ENCODE results near the gene SETD7.
"Not testable (repeated sequence)": the region's sequence is repeated elsewhere in the genome, so short reads cannot be mapped to it uniquely, and the experiment has no call there.

The SETD7 gene

DNA sequence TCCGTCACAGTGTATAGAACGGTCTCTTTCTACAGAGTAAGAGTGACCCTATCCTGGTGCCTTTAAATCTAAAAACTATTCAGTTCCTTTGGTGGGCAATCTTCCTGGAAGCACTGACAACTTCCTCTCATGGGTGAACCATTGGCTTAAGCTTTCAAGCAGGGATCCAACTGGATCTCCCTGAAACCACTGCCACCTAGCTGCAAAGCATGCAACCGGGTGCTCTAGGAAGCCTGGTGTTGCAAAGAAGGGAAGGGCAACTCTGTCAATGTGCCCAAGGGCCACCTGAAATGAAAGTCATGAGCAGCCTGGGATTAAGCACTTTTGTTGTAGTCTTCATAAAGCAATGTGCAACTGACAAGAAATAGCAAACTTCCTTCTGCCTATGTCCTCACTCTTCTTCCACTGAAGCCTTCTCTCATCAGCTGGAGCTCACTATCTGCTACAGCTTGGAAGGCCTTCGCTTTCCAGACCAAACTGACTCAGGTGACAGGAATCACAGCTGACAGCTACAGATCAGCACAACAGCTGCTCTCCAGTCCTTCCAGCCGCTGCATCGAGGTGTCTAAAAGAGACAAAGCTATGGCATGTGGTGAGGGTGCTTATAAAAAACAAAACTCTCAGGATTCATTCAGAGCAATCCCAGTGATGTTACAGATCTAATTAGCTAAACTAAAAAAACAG lies 46.1 kb downstream of the SETD7 start:
- no peak for DNase-seq (ENCODE audit: low read depth)

DNA sequence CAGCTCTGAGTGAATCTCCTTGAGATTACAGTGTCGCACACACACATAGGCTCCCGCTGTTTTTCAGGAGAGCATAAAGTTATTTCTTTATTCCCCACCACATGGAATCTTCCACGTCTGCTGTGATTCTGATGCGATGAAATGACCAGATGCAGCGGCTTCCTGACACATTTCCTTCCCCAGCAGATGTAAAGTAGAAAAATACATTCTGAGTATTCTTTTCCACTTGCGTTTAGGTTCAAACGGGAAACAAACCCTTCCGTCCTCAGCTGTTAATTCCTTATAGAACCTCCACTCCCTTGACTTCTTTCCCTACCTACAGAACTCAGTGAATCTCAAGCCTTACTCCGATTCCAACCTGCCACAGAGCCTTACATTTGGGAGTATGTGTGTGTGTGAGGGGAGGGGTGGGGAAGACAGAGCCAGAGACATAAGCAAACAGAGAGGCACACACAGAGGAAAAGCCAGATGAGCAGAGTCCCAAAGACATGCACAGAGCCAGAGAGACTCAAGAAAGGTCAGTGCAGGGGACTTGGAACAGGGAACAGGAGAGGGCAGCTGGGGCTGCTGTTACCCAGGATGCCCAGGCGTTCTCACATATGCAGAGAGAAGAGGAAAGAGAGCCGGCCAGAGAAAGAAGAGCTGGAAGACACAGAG lies 47.3 kb downstream of the SETD7 start:
- DNase-seq (ENCODE audit: low read depth): no peak

DNA sequence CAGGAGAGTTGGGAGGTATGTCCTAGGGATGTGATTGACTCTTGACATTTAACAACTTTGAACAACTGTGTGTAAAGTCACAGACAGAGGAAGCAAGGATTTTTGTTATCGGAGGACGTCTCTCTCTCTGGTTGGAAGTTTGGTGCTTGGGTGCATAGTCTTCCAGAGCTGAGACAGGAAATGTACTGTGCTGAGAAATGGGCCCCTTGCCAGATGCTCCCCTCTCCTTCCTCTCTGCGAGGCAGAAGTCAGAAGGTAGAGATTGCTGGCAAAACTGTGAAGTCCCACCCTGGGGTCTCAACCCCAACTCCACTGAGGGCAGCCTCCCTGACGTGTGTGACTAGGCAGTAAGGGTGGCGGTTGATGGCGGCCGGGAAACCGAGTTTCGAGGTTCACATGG lies 49.2 kb downstream of the SETD7 start:
- DNase-seq (ENCODE audit: low read depth): no peak

DNA sequence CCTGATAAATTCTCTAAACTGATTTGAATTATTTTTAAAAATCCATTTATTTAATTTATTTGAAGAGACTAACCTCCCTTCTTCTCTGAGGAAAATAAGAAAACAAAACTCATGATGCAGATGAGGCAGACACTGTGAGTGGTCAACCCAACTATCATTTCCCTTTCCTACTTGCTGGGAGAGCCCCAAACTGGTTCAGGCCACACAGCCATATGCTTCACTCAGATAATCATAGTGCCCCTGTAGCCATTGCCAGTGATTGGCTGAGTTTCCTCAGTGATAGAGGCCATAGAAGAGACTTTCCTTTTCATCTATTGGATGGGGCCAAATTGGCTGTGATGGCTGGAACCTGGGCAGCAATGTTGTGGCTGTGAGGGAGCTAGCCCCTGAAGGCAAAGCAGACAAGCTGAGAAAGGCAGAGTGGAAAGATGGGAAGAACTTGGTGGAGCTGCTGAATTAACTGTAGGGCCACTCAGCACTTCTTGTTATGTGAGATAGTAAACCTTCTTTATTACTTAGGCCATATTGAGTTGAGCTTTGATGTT lies 52.3 kb downstream of the SETD7 start:
- no peak for DNase-seq (ENCODE audit: low read depth)

DNA sequence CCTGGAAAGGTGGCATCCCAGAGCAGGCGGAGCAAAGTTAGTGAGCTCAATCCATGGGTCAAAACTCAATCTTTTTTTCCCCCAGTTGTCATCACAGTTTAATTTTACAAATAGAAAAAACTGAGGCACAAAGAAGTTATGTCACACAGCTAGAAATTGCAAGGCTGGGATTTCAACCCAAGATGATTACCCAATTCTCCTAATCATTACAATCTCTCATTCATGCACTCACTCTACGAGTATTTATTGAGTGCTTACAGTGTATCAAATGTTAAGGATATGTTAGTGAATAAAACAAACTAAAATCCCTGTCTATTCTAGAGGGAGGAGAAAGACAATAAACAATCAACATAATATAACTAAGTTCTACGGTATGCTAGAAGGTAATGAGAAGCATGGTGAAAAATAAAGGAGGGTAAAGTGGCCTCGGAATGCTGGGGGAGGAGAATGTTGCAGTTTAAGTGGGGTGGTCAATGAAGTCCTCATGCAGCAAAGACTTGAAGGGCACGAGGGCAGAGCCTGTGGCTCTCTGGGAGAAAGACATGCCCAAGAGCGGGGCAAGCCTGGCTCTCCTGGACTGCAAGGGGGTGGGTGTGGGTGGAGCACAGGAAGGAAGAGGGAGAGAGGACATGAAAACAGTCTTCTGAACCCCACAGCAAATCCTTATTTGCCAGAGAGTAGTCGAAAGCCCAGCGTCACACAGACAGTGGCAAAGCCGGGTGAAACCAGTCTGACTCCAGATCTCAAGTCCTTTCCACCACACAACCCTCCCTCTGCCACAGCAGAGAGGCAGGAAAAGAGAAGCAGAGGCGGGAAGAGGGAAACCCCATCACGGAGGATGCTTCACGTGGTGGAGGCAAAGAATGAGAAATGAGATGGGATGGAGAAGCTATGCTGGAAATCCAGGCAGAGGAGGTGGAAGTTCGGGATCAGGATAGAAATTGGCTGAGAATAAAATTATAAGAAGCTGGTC lies 53.8 kb downstream of the SETD7 start:
- no peak for DNase-seq (ENCODE audit: low read depth)

DNA sequence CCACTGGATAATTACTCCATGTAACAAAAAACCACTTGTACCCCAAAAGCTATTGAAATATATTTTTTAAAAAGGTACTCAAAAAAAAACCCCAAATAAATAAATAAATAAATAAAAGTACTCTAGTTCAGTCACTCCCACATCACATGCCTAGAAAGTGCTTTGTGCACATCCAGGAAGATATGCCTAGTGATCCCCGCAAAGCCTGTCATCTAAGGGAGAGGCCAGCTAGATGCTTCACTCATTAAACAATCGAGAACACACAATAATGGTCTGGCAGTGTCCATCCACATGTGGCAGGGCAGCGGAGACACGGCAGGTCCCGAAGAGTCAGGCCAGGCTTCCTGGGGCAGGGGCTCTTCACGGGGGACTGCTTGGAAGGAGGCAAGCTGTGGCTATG lies 54.5 kb downstream of the SETD7 start:
- DNase-seq (ENCODE audit: low read depth): no peak

DNA sequence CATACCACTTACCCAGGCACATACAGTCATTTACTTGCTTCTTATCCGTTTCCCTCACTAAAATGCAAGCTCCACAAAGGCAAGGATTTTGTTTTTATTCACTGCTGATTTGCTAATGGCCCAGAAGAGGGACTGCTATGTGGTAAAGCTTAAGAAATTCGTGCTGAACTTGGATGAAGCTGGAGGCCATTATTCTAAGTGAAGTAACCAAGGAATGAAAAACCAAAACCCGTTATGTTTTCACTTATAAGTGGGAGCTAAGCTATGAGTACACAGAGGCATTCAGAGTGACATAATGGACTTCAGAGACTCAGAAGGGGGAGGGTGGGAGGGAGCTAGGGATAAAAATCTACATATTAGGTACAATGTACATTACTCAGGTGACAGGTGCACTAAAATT lies 54.9 kb downstream of the SETD7 start:
- no peak for DNase-seq (ENCODE audit: low read depth)

DNA sequence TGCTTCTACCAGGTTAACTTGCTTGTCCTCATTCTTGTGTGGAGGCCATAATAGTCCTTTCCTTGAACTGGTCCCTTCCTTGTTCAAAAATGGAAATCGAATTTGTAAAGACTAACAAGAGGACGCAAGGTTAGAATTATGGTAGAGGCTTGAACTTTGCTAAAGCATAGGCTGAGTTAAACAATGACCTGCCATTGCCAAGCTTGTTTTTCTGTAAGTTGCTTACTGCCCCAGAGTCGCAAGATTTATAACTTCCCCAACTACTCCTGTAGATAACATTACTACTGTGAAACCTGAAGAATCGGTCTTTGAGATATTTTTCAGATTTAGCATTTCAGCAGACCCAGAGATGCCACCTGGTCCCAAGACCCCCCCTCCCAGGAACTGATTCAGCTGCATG lies 56.8 kb downstream of the SETD7 start:
- DNase-seq (ENCODE audit: low read depth): no peak

DNA sequence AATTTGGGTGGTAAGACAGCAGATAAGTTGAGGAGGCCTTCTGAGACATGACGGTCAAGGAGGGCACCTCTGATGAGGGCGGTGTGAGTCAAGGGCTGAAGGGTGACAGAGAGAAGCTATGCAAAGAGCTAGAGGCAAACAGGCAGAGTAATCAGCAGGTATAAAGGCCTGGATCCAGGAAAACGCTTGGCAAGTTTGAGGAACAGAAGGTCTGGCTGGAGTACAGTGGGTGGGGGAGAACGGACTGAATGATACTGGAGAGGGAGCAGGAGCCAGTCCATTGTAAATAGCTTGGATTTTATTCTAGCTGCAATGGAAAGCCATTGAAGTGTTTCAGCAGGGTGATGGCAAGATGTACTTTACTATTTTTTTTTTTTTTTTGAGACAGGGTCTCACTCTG lies 62.8 kb downstream of the SETD7 start:
- no peak for DNase-seq (ENCODE audit: low read depth)

DNA sequence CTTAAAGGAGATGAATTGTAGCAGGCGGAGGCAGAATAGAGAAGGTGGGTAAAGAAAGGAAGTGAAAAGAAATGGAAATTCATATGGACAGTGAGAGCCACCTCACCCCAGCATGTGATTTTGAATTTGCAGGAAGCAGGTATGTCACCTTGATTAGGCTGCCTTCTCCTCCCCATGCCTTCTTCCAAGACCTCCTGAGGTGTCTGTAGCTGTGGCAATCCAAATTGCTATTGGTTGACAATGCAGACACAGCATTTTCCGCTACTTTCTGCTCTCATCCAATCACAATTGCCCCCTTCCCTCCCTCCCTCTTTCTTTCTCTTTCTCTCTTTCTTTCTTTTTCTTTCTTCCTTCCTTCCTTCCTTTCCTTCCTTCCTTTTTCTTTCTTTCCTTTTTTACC lies 63.6 kb downstream of the SETD7 start:
- DNase-seq (ENCODE audit: low read depth): no peak

DNA sequence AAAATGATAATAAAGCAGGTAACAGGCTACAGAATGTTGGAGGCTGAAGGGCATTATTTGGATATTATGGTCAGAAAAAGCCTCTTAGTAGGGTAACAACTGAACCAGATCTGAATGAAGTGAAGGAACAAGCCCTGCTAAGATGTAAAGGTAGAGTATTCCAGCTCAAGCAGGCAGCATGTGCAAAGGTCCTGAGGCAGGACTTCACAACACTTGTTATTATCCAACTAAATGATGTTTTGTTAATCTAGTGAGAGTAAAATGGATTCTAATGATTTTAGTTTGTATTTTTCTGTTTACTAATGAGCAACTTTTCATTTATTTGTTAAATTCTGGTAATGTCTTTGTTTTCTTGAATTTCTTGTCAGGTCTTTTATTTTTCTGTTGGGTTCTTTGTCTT lies 66.4 kb downstream of the SETD7 start:
- no peak for DNase-seq (ENCODE audit: low read depth)

DNA sequence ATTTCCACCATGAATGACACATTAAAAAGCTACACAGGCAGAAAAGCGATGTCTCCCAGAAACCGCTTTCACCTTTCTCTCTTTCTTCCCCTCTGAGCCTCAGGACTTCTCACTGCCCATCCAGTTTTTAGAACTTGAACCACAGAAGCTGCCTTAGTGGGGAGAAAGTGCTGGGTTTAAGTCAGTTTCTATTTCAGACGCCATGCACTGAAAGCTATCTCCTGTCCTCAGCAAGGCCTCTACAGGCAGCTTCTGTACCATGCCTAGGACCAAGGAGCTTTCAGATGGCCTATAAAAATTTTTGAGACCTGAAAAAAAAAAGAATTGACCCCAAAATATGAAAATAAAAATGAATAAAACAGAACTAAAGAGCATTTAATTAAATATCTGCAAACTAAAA lies 67.6 kb downstream of the SETD7 start:
- DNase-seq (ENCODE audit: low read depth): no peak

DNA sequence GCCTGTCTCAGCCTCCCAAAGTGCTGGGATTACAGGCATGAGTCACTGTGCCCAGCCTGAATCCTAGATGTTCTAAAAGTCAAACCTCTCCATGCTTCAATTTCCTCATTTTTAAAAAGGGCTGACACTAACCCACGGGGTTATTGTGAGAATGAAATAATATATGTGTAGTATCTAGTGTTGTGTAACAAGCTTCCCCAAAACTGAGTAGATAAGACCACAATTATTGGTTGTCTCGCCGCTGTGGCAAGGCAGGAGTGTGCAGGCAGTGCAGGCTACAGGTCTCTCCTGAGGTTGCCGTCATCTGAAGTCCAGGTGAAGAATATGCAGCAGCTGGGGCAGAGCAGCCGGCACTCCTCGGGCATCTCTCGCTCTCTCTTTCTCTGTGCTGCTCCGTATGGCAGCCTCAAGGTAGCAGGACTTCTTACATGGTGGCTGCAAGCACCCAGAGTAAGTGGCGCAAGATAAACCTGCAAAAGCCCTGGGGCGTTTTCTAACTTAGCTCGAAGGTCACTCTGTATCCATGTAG lies 71.2 kb downstream of the SETD7 start:
- DNase-seq (ENCODE audit: low read depth): no peak

DNA sequence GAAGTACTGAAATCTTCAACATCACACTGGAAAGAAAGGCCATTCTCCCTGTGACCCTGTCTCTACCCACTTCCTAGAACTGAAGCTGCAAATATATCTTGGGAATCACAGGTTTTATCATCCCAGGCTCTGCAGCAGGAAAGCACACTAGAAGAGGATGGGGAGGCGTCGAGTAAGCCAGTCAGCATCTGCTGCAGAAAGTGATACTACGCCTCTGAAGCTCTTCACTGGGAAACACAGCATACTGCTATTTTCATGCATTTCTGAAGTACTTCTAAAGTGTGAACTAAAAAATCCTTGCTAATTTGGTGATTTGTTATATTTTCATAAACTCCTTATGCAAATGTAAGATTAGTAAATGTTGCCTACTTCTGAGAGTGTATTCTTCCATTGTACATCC lies 73.0 kb downstream of the SETD7 start:
- DNase-seq (ENCODE audit: low read depth): no peak

DNA sequence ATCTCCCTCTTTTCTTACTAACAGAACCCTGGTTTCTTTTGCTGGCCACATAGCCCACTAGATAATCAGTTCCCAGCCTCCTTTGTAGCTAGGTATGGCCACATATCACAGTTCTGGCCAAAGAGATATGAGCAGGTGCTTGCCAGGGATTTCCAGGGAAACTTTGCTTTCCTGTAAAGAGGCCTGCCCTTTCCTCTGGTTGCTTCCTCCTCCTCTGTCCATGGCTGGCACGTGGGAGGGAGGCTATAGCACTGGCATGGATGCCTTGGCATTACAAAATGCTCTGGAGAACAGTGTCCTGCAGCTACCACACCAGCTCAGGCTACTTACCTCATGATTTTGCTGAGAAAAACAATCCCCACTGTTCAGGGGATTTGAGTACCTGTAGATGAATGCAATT lies 74.6 kb downstream of the SETD7 start:
- no peak for DNase-seq (ENCODE audit: low read depth)

DNA sequence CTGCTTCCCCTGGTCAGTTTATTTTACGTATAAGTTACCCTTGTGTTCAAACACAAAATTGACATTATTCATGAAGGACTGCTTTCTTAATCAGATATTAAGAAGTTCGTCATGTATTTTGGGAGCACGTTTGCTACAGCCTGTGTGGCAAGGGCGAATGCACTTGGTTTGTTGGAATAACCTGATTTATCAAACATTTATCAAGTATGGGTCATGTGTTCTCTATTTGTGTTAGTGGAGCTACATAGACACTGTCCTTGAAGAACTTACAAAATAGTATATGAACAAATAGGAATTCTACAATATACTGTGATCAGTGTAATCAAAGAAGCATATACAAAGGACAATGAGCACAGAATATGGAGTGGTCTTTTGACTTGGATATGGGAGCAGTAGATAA lies 79.7 kb downstream of the SETD7 start:
- no peak for DNase-seq (ENCODE audit: low read depth)

DNA sequence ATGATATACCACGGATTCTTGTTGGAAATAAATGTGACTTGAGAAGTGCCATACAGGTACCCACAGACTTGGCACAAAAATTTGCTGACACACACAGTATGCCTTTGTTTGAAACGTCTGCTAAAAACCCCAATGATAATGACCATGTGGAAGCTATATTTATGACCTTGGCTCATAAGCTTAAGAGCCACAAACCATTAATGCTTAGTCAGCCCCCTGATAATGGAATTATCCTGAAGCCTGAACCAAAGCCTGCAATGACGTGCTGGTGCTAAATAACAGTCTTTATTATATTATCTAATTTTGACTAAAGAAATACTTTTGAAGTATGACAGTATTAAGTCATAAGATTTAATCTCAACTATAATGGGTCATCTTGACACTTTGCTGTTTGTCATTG lies 83.2 kb downstream of the SETD7 start:
- DNase-seq (ENCODE audit: low read depth): no peak

DNA sequence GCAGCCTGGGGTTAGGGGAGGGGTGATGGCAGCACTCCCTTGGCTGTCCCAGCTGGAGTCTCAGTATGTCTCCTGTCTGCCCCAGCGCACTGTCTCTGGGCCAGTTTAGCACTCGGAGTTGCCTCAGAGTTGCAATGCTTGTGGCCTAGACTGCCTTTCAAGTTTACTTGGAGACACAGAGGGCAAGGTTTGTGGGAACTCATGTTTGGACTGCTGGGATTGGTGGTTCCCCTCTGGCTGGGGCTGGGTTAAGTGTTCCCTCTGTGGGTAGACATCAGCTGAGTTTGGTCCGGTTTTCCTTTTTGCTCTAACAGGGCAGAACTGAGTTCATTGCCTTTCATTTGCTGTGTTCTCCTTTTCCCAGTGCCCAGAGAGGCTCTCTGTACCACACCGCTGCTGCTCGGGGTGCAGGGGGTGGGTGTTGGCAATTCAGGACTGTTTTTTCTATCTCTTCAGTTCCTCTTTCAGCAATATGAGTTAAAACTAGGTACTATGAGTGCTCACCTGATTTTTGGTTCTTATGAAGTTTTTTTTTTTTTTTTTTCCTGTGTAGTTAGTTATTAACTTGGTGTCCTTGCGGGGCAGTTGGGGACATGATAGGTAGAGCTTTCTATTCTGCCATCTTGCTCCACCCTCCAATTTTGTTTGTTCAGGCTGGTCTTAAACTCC lies 84.9 kb downstream of the SETD7 start:
- no peak for DNase-seq (ENCODE audit: low read depth)

DNA sequence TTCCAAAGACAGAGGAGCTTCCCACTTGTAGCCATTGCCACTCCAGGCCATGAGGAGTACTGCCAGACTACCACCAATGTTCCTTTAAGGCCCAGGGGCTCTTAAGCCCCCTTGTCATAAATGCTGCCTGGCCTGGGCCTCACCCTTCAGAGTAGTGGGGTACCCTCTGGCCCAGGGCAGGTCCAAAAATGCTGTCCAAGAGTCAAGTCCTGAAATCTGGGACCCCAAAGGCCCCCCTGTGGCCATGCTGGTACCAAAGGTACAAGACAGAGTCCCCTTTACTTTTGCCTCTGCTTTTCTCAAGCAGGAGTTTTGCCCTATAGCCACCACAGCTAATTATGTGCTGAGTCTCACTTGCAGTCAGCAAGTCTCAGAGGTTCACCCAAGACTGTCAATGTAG lies 85.7 kb downstream of the SETD7 start:
- no peak for DNase-seq (ENCODE audit: low read depth)

DNA sequence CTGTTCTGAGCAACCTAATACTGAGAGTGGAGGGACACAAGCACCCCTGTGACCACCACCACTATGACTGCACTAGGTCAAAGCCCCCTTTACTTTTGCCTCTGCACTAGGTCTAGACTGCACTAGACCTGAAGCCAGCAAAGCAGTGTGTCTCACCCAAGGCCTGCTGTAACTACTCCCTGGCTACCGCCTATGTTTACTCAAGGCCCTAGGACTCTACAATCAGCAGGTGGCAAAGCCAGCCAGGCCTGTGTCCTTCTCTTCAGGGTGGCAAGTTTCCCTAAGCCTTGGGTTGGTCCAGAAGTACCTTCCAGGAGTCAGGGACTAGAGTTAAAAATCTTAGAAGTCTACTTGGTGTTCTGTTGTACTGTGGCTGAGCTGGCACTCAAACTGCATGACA lies 86.2 kb downstream of the SETD7 start:
- DNase-seq (ENCODE audit: low read depth): no peak

DNA sequence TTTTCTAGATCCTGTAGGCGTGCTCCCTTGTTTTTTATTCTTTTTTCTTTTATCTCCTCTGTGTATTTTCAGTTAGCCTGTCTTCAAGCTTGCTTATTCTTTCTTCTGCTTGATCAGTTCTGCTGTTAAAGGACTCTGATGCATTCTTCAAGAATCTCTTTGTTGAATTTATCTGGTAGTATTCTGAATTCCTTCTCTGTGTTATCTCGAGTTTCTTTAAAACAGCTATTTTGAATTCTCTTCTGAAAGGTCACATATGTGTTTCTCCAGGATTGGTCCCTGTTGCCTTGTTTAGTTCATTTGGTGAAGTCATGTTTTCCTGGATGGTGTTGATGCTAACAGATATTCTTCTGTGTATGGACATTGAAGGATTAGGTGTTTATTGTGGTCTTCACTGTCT lies 86.8 kb downstream of the SETD7 start:
- no peak for DNase-seq (ENCODE audit: low read depth)

DNA sequence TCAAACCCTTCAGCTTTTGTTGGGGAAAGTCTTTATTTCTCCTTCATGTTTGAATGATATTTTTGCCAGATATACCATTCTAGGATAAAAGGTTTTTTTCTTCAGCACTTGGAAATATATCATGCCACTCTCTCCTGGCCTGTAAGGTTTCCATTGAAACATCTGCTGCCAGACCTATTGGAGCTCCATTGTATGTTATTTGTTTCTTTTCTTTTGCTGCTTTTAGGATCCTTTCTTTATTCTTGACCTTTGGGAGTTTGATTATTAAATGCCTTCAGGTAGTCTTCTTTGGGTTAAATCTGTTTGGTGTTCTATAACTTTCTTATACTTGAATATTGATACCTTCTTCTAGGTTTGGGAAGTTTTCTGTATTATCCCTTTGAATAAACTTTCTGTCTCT lies 87.3 kb downstream of the SETD7 start:
- not testable (repeated sequence) for DNase-seq (ENCODE audit: low read depth)
